Measurements from ENCODE around the gene FXN.

- TF ChIP-seq, protein P1, sequence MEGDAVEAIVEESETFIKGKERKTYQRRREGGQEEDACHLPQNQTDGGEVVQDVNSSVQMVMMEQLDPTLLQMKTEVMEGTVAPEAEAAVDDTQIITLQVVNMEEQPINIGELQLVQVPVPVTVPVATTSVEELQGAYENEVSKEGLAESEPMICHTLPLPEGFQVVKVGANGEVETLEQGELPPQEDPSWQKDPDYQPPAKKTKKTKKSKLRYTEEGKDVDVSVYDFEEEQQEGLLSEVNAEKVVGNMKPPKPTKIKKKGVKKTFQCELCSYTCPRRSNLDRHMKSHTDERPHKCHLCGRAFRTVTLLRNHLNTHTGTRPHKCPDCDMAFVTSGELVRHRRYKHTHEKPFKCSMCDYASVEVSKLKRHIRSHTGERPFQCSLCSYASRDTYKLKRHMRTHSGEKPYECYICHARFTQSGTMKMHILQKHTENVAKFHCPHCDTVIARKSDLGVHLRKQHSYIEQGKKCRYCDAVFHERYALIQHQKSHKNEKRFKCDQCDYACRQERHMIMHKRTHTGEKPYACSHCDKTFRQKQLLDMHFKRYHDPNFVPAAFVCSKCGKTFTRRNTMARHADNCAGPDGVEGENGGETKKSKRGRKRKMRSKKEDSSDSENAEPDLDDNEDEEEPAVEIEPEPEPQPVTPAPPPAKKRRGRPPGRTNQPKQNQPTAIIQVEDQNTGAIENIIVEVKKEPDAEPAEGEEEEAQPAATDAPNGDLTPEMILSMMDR (IDR thresholded peaks at IDR 0.05; ENCODE audit: insufficient read depth, low read depth, low read length), result no peak
- no peak for TF ChIP-seq EZH2 (IDR thresholded peaks at IDR 0.05; ENCODE audit: insufficient read depth, low read length)
Measured at GRCh38 chr9:69085569-69086283, 50.2 kb downstream of the FXN start.
